Testis (tissue), 3 donors: ENCODE data around the gene HIRIP3. TPM values are rescaled to one million over a fixed set of nuclear protein-coding genes. Genes with fewer than 3 reads are reported as not detected.

Experiments used
- DNase-seq: peaks from one replicate; pipeline ENCODE4 v3.0.0-alpha.2; 2019
- H3K27ac ChIP-seq, 2 donors: fragments of 200-600 bp; sonication (generic); one replicate each; pipeline ENCODE4 v1.5.1; 2019
- H3K27me3 ChIP-seq: fragments of 200-600 bp; sonication (generic); one replicate; pipeline ENCODE4 v1.5.1; 2019
- H3K36me3 ChIP-seq: fragments of 200-600 bp; sonication (generic); one replicate; pipeline ENCODE4 v1.5.1; 2017; ENCODE audit warnings: low read depth; ENCODE audit errors: missing control alignments
- H3K4me1 ChIP-seq: fragments of 200-600 bp; sonication (generic); one replicate; pipeline ENCODE4 v1.5.1; 2019
- H3K4me3 ChIP-seq, 2 donors: fragments of 200-600 bp; sonication (generic); one replicate each; pipeline ENCODE4 v1.5.1; 2017 to 2019
- H3K9me3 ChIP-seq: fragments of 200-600 bp; sonication (generic); one replicate; pipeline ENCODE4 v1.5.1; 2017
- POLR2A ChIP-seq: fragments of 450-650 bp; IDR thresholded peaks from one replicate; pipeline ENCODE4 v1.6.1; 2017; ENCODE audit warnings: antibody characterized with exemption, mild to moderate bottlenecking, moderate library complexity
- WGBS, 2 donors: methylation state at CpG; one replicate each; pipeline ENCODE4 v1.1.5; 2018; 5-methylcytosine and 5-hydroxymethylcytosine counted together
- intact Hi-C: fragments of 100-400 bp; cut with DNase I; formaldehyde crosslinking; loops from one replicate; pipeline ENCODE4 v1.15.1; 2023; ENCODE audit warnings: low total_unique reads
- polyA plus RNA-seq: library from polyadenylated mRNA; stranded (reverse); fragments of 350-450 nt; fragmentation: Illumina TruSeq; extraction: RNeasy Lipid Tissue Mini Kit (QIAGEN cat#74804); gene quantifications from one replicate; pipeline ENCODE4 v1.2.3, GENCODE V29; 2014; ENCODE audit warnings: low read depth, low replicate concordance; ENCODE audit not compliant: insufficient read depth
- total RNA-seq, 2 donors: library from RNA; depleted of rRNA; stranded (reverse); fragments of >200 nt; gene quantifications; one replicate each; pipeline ENCODE4 v1.2.3, GENCODE V29; 2016
- TF ChIP-seq, protein P1 (sequence below), 3 experiments: fragments of 450-650 bp in 2 of 3; fragments of 200-600 bp in 1 of 3; sonication (generic) in 1 of 3; IDR thresholded peaks; one replicate each; pipeline ENCODE4 v1.5.1; 2016 to 2019; ENCODE audit warnings: antibody characterized with exemption in 3 of 3, mild to moderate bottlenecking in 2 of 3, moderate library complexity in 1 of 3

The HIRIP3 gene
- total and polyA plus RNA-seq, 3 donors from 2014 or later = 32.1 to 57.3 (median 40.2) TPM

DNA sequence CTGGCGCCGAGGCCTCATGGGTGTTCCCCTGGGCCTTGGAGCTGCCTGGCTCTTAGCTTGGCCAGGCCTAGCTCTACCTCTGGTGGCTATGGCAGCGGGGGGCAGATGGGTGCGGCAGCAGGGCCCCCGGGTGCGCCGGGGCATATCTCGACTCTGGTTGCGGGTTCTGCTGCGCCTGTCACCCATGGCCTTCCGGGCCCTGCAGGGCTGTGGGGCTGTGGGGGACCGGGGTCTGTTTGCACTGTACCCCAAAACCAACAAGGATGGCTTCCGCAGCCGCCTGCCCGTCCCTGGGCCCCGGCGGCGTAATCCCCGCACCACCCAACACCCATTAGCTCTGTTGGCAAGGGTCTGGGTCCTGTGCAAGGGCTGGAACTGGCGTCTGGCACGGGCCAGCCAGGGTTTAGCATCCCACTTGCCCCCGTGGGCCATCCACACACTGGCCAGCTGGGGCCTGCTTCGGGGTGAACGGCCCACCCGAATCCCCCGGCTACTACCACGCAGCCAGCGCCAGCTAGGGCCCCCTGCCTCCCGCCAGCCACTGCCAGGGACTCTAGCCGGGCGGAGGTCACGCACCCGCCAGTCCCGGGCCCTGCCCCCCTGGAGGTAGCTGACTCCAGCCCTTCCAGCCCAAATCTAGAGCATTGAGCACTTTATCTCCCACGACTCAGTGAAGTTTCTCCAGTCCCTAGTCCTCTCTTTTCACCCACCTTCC, 7.9 kb downstream of the HIRIP3 start:
- TF ChIP-seq, protein P1, sequence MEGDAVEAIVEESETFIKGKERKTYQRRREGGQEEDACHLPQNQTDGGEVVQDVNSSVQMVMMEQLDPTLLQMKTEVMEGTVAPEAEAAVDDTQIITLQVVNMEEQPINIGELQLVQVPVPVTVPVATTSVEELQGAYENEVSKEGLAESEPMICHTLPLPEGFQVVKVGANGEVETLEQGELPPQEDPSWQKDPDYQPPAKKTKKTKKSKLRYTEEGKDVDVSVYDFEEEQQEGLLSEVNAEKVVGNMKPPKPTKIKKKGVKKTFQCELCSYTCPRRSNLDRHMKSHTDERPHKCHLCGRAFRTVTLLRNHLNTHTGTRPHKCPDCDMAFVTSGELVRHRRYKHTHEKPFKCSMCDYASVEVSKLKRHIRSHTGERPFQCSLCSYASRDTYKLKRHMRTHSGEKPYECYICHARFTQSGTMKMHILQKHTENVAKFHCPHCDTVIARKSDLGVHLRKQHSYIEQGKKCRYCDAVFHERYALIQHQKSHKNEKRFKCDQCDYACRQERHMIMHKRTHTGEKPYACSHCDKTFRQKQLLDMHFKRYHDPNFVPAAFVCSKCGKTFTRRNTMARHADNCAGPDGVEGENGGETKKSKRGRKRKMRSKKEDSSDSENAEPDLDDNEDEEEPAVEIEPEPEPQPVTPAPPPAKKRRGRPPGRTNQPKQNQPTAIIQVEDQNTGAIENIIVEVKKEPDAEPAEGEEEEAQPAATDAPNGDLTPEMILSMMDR (IDR thresholded peaks at IDR 0.05) = no peak
- TF ChIP-seq POLR2A = no peak
- DNase-seq = no peak
- H3K27me3 ChIP-seq = no peaks in the 10 kb centered on the region
- 89 to 91% methylated on average over 14 to 35 of the region's 35 CpGs for WGBS, 2 donors
- no peaks in the 10 kb centered on the region for H3K9me3 ChIP-seq
- intact Hi-C loops = no loop called here
- H3K4me3 ChIP-seq = no peak overlapping the region
- no peak overlapping the region for H3K27ac ChIP-seq
- no peaks in the 10 kb centered on the region for H3K36me3 ChIP-seq
- H3K4me1 ChIP-seq = peaks cover 3% of the 10 kb centered on the region

DNA sequence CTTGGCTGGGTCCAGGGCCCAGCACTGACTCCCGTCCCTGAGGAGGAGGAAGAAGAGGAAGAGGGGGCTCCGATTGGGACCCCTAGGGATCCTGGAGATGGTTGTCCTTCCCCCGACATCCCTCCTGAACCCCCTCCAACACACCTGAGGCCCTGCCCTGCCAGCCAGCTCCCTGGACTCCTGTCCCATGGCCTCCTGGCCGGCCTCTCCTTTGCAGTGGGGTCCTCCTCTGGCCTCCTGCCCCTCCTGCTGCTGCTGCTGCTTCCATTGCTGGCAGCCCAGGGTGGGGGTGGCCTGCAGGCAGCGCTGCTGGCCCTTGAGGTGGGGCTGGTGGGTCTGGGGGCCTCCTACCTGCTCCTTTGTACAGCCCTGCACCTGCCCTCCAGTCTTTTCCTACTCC, 8.5 kb downstream of the HIRIP3 start:
- no peaks in the 10 kb centered on the region for H3K4me1 ChIP-seq
- 88 to 90% methylated on average over 1 to 5 of the region's 5 CpGs for WGBS, 2 donors
- H3K4me3 ChIP-seq = no peak overlapping the region
- no peak overlapping the region for H3K27ac ChIP-seq
- intact Hi-C loops = no loop called here
- DNase-seq = no peak
- H3K36me3 ChIP-seq = no peaks in the 10 kb centered on the region
- TF ChIP-seq, protein P1 (IDR thresholded peaks at IDR 0.05) = no peak
- TF ChIP-seq POLR2A = no peak
- H3K27me3 ChIP-seq = no peaks in the 10 kb centered on the region
- H3K9me3 ChIP-seq = no peaks in the 10 kb centered on the region

DNA sequence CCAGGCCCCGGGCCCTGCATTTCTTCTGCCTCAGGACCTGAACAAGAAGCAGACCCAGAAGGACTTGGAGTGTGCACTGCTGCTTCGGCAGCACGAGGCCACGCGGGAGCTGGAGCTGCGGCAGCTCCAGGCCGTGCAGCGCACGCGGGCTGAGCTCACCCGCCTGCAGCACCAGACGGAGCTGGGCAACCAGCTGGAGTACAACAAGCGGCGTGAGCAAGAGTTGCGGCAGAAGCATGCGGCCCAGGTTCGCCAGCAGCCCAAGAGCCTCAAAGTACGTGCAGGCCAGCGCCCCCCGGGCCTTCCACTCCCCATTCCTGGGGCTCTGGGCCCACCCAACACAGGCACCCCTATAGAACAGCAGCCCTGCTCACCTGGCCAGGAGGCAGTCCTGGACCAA, 9.2 kb downstream of the HIRIP3 start:
- Histone ChIP-seq H3K9me3 (no peaks in the 10 kb centered on the region), H3K4me1 (no peaks in the 10 kb centered on the region), H3K27ac (no peak overlapping the region), H3K4me3 (no peak overlapping the region), H3K27me3 (no peaks in the 10 kb centered on the region), H3K36me3 (no peaks in the 10 kb centered on the region)
- WGBS, 2 donors = 83 to 94% methylated on average over 1 to 19 of the region's 20 CpGs
- no peak for TF ChIP-seq POLR2A
- TF ChIP-seq, protein P1 (IDR thresholded peaks at IDR 0.05) = no peak
- DNase-seq = no peak
- intact Hi-C loops = no loop called here

DNA sequence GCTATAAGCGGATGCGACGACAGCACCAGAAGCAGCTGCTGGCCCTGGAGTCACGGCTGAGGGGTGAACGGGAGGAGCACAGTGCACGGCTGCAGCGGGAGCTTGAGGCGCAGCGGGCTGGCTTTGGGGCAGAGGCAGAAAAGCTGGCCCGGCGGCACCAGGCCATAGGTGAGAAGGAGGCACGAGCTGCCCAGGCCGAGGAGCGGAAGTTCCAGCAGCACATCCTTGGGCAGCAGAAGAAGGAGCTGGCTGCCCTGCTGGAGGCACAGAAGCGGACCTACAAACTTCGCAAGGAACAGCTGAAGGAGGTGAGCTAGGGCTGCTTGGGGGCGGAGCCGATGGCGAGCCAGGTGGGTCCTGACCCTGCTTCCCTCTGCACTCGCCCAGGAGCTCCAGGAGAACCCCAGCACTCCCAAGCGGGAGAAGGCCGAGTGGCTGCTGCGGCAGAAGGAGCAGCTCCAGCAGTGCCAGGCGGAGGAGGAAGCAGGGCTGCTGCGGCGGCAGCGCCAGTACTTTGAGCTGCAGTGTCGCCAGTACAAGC, 10.1 kb downstream of the HIRIP3 start:
- 91 to 98% methylated on average over 11 to 28 of the region's 28 CpGs for WGBS, 2 donors
- TF ChIP-seq POLR2A = no peak
- TF ChIP-seq, protein P1 (IDR thresholded peaks at IDR 0.05) = no peak
- DNase-seq = no peak
- H3K36me3 ChIP-seq = no peaks in the 10 kb centered on the region
- no peaks in the 10 kb centered on the region for H3K9me3 ChIP-seq
- no peaks in the 10 kb centered on the region for H3K4me1 ChIP-seq
- no peak overlapping the region for H3K27ac ChIP-seq
- intact Hi-C loops = no loop called here
- H3K4me3 ChIP-seq = no peak overlapping the region
- H3K27me3 ChIP-seq = no peaks in the 10 kb centered on the region

DNA sequence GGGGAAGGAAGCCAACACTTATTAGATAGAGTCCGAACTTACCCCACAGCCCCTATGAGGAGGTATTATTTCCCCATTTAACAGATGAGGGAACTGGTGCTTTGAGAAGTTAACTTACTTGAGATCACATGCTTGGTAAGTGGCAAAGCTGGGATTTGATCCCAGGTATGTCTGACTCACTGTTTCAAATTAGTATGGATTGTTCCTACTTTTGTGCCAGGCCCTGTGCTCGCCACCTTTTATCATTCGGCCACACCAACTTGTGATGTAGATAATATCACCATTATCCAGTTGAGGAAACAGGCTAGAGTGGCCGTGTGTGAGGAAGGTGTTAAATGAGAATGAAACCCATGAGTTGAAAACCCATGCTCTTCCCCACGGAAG, 10.7 kb downstream of the HIRIP3 start:
- no peak overlapping the region for H3K27ac ChIP-seq
- intact Hi-C loops = no loop called here
- no peak for TF ChIP-seq POLR2A
- TF ChIP-seq, protein P1 (IDR thresholded peaks at IDR 0.05) = no peak
- no peaks in the 10 kb centered on the region for H3K36me3 ChIP-seq
- H3K4me3 ChIP-seq = no peak overlapping the region
- H3K27me3 ChIP-seq = no peaks in the 10 kb centered on the region
- 89 to 93% methylated on average over 5 of the region's 5 CpGs for WGBS, 2 donors
- no peak for DNase-seq
- H3K4me1 ChIP-seq = no peaks in the 10 kb centered on the region
- H3K9me3 ChIP-seq = no peaks in the 10 kb centered on the region
